GM12878 (cell line): ENCODE data around the gene PRKAB1. TPM values are rescaled to one million over a fixed set of nuclear protein-coding genes. Genes with fewer than 3 reads are reported as not detected.

Experiments used
- ATAC-seq: fragments of 200-7000 bp; cut with Tn5 transposase; 3 replicates; pipeline ENCODE4 v1.9.1; 2020; ENCODE audit warnings: mild to moderate bottlenecking, moderate library complexity
- BruUV-seq: library from RNA; stranded (reverse); fragments of 400-500 nt; replicated peaks from 2 replicates; lab custom pipeline; 2021; lab: Mats Ljungman, UMichigan
- CTCF ChIA-PET: fragments of 300-600 bp; sonication (Branson Sonifier 250); formaldehyde crosslinking; extraction: SDS; loops from one replicate; lab custom pipeline; 2021; ENCODE audit warnings: inconsistent platforms; lab: Yijun Ruan, JAX
- POLR2A ChIA-PET: fragments of 350-600 bp; formaldehyde crosslinking; extraction: SDS; loops from one replicate; lab custom pipeline; 2021; ENCODE audit warnings: inconsistent platforms; lab: Charles Lee
- RAD21 ChIA-PET: fragments of 300-600 bp; sonication (Branson Sonifier 250); formaldehyde crosslinking; loops from one replicate; lab custom pipeline; 2023; ENCODE audit warnings: antibody characterized with exemption; ENCODE audit not compliant: unreplicated experiment; lab: Charles Lee
- SMC1A ChIA-PET: fragments of 300-600 bp; sonication (Branson Sonifier 250); formaldehyde crosslinking; loops from one replicate; lab custom pipeline; 2023; ENCODE audit not compliant: unreplicated experiment, uncharacterized antibody; lab: Charles Lee
- DNase-seq: peaks from one replicate; pipeline ENCODE4 v3.0.0-alpha.2; 2011; ENCODE audit warnings: low read depth, low spot score
- FAIRE-seq: peaks from 3 replicates; lab custom pipeline; 2011; peaks lifted over from hg19 to GRCh38; lab: Jason Lieb, UNC
- H2AFZ ChIP-seq: 2 replicates; pipeline ENCODE4 v1.6.0; 2011; ENCODE audit warnings: low read depth, low read length, control low read depth; ENCODE audit not compliant: control insufficient read depth
- H3K27ac ChIP-seq: 2 replicates; pipeline ENCODE4 v1.5.1; 2011; ENCODE audit warnings: control low read depth; ENCODE audit not compliant: control insufficient read depth, insufficient read depth
- H3K27me3 ChIP-seq, 2 experiments: replicated peaks in 1 of 2; 2 replicates each; pipeline versions ENCODE4 v1.6.0 to v1.6.1; 2011; ENCODE audit warnings: low read length in 1 of 2; ENCODE audit not compliant: control insufficient read depth in 2 of 2, insufficient read depth in 2 of 2
- H3K36me3 ChIP-seq, 2 experiments: 2 replicates each; pipeline ENCODE4 v1.5.1; 2011; ENCODE audit warnings: low read length in 1 of 2; ENCODE audit not compliant: control insufficient read depth in 2 of 2, insufficient read depth in 2 of 2
- H3K4me1 ChIP-seq: 2 replicates; pipeline ENCODE4 v1.6.1; 2011; ENCODE audit warnings: mild to moderate bottlenecking, low read length, moderate library complexity, mixed read lengths; ENCODE audit not compliant: control insufficient read depth, insufficient read depth
- H3K4me2 ChIP-seq: 2 replicates; pipeline ENCODE4 v1.6.0; 2011; ENCODE audit warnings: control low read depth; ENCODE audit not compliant: control insufficient read depth, insufficient read depth
- H3K4me3 ChIP-seq: fragments of 200-600 bp; sonication (generic); 2 replicates; pipeline ENCODE4 v1.5.1; 2016
- H3K79me2 ChIP-seq: 2 replicates; pipeline ENCODE4 v1.6.0; 2011; ENCODE audit warnings: low read length; ENCODE audit not compliant: control insufficient read depth, insufficient read depth
- H3K9ac ChIP-seq: 2 replicates; pipeline ENCODE4 v1.8.0; 2011; ENCODE audit warnings: low read length, control low read depth, mixed read lengths; ENCODE audit not compliant: control insufficient read depth, insufficient read depth
- H3K9me3 ChIP-seq: replicated peaks from 3 replicates; pipeline ENCODE4 v1.5.1; 2011; ENCODE audit warnings: mild to moderate bottlenecking, low read length; ENCODE audit not compliant: control insufficient read depth, insufficient read depth
- H4K20me1 ChIP-seq: 2 replicates; pipeline ENCODE4 v1.6.0; 2011; ENCODE audit not compliant: control insufficient read depth, insufficient read depth
- BMI1 ChIP-seq: fragments of 450-650 bp; IDR thresholded peaks from 2 replicates; pipeline ENCODE4 v1.6.1; 2016; ENCODE audit warnings: mild to moderate bottlenecking, moderate library complexity, borderline replicate concordance
- CHD4 ChIP-seq: fragments of 200-600 bp; sonication (generic); IDR thresholded peaks from 2 replicates; pipeline ENCODE4 v1.6.1; 2016; ENCODE audit warnings: mild to moderate bottlenecking
- DPF2 ChIP-seq: fragments of 450-650 bp; IDR thresholded peaks from 2 replicates; pipeline ENCODE4 v1.6.1; 2017; ENCODE audit warnings: mild to moderate bottlenecking
- EGR1 ChIP-seq, 2 experiments: IDR thresholded peaks; 1 replicate in 1 of 2; 2 replicates in 1 of 2; pipeline ENCODE4 v1.6.1; 2011 to 2012; ENCODE audit warnings: low read depth in 2 of 2, low read length in 2 of 2, borderline replicate concordance in 1 of 2, mild to moderate bottlenecking in 1 of 2, moderate library complexity in 1 of 2
- GATAD2B ChIP-seq: fragments of 450-650 bp; conservative IDR thresholded peaks from 2 replicates; pipeline ENCODE4 v1.6.1; 2017; ENCODE audit warnings: low read depth, mild to moderate bottlenecking, moderate library complexity
- IKZF1 ChIP-seq: fragments of 450-650 bp; conservative IDR thresholded peaks from 2 replicates; pipeline ENCODE4 v1.6.1; 2017; ENCODE audit warnings: antibody characterized with exemption, mild to moderate bottlenecking
- RAD51 ChIP-seq: fragments of 450-650 bp; IDR thresholded peaks from 2 replicates; pipeline ENCODE4 v1.6.1; 2016; ENCODE audit warnings: moderate library complexity, mild to moderate bottlenecking, inconsistent platforms
- RFX5 ChIP-seq: IDR thresholded peaks from 2 replicates; pipeline ENCODE4 v1.6.1; 2011; ENCODE audit warnings: low read depth, low read length, improper control_type of control experiment
- SIN3A ChIP-seq: IDR thresholded peaks from 2 replicates; pipeline ENCODE4 v1.6.1; 2012; ENCODE audit warnings: low read depth, low read length, improper control_type of control experiment
- SRF ChIP-seq, 2 experiments: IDR thresholded peaks; 2 replicates each; pipeline ENCODE4 v1.6.1; 2011; ENCODE audit warnings: low read depth in 2 of 2, low read length in 2 of 2, mild to moderate bottlenecking in 1 of 2, moderate library complexity in 1 of 2
- TCF7 ChIP-seq: IDR thresholded peaks from 2 replicates; pipeline ENCODE4 v1.6.1; 2014; ENCODE audit warnings: antibody characterized with exemption, borderline replicate concordance
- ZNF217 ChIP-seq: fragments of 450-650 bp; IDR thresholded peaks from 2 replicates; pipeline ENCODE4 v1.6.1; 2017; ENCODE audit warnings: antibody characterized with exemption, mild to moderate bottlenecking
- ZNF622 ChIP-seq: fragments of 450-650 bp; IDR thresholded peaks from 2 replicates; pipeline ENCODE4 v1.6.1; 2017; ENCODE audit warnings: mild to moderate bottlenecking, inconsistent platforms
- WGBS: methylation state at CpG from one replicate; pipeline ENCODE4 v1.1.6; 2016; ENCODE audit warnings: low lambda C conversion rate; ENCODE audit not compliant: insufficient replicate concordance, insufficient coverage; ENCODE audit errors: missing lambda C conversion rate; 5-methylcytosine and 5-hydroxymethylcytosine counted together
- in situ Hi-C: fragments of 300-500 bp; cut with MboI; formaldehyde crosslinking; loops from 9 replicates; pipeline ENCODE4 v1.14.3; 2018; ENCODE audit warnings: mixed read lengths
- intact Hi-C: fragments of 100-400 bp; cut with micrococcal nuclease; formaldehyde crosslinking; loops from one replicate; pipeline ENCODE4 v1.14.2; 2022; ENCODE audit not compliant: unreplicated experiment
- polyA plus RNA-seq, 11 experiments: library from polyadenylated mRNA; depleted of rRNA in 4 of 11; unstranded in 6 of 11; stranded (reverse) in 5 of 11; fragments of >200 nt; fragmentation: Nextera tagmentation in 4 of 11; fragmentation: Illumina TruSeq in 1 of 11; extraction: Ambion mirVana in 4 of 11; extraction: Trizol in 1 of 11; gene quantifications; 1 replicate in 1 of 11; 2 replicates in 10 of 11; pipeline versions ENCODE4 v1.2.1 to v1.2.3, GENCODE V29; 2011 to 2016; ENCODE audit warnings: inconsistent platforms in 2 of 11, missing spikeins in 2 of 11, low read depth in 1 of 11
- total RNA-seq, 4 experiments: library from RNA; depleted of rRNA in 3 of 4; stranded (reverse); fragments of >200 nt in 3 of 4; fragmentation: Illumina TruSeq in 1 of 4; extraction: Trizol in 1 of 4; gene quantifications; 2 replicates each; pipeline versions ENCODE4 v1.2.1 to v1.2.3, GENCODE V29; 2013 to 2021
- TF ChIP-seq, protein P1 (sequence below): fragments of 450-650 bp; IDR thresholded peaks from 2 replicates; pipeline ENCODE4 v1.6.1; 2017; ENCODE audit warnings: low read depth, mild to moderate bottlenecking, moderate library complexity
- TF ChIP-seq, protein P2 (sequence below): fragments of 150-350 bp; IDR thresholded peaks from 2 replicates; pipeline ENCODE4 v1.6.1; 2014; ENCODE audit warnings: mild to moderate bottlenecking, low read depth, low read length
- TF ChIP-seq, protein P3 (sequence below), 3 experiments: IDR thresholded peaks in 2 of 3; conservative IDR thresholded peaks in 1 of 3; 2 replicates each; pipeline ENCODE4 v1.5.1; 2011; ENCODE audit warnings: low read depth in 3 of 3, low read length in 3 of 3, mild to moderate bottlenecking in 3 of 3, control low read depth in 2 of 3, moderate library complexity in 2 of 3, inconsistent platforms in 1 of 3, mixed read lengths in 1 of 3; ENCODE audit not compliant: control insufficient read depth in 2 of 3, insufficient read depth in 1 of 3; ENCODE audit errors: extremely low read depth in 1 of 3

The PRKAB1 gene
- total and polyA plus RNA-seq, 10 of the 15 experiments (the other 5 are each of a cell fraction or from before 2014, with no cell fraction given): 24.6 to 85.0 (median 50.6) TPM

DNA sequence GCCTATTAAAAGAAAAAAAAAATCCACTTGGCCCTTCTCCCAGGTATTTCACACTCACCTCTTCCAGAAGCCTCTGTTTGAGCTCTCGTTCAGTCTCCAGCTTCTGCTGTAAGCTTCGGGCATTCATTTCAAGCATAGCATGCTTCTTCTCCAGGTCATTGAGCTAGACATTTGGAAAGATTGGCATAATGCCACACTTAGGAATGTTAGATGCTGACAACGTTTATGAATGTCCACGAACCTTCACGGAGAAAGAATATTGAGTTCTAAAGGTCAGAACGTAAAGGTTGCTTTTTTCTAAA is 60.5 kb downstream of the PRKAB1 start (continued):
- TF ChIP-seq, protein P1, sequence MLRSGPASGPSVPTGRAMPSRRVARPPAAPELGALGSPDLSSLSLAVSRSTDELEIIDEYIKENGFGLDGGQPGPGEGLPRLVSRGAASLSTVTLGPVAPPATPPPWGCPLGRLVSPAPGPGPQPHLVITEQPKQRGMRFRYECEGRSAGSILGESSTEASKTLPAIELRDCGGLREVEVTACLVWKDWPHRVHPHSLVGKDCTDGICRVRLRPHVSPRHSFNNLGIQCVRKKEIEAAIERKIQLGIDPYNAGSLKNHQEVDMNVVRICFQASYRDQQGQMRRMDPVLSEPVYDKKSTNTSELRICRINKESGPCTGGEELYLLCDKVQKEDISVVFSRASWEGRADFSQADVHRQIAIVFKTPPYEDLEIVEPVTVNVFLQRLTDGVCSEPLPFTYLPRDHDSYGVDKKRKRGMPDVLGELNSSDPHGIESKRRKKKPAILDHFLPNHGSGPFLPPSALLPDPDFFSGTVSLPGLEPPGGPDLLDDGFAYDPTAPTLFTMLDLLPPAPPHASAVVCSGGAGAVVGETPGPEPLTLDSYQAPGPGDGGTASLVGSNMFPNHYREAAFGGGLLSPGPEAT: no peak

DNA sequence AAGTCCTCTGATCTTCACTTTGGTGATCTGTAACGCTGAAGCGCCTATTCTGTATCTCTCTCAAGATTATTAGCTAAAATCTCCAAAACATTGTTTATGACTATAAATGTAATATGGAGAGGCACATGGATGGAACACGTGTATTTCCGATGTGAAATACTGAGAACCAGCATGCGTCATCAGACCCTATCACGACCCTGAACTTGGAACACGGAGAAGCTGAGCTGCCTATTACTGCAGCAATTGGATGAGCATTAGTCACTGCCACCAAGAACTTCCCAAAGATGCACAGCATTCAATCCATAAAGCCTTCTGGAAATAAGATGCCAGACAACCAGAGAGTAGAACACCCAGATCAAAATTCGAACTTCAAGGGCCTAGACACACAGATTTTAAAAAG is 61.9 kb downstream of the PRKAB1 start:
- CTCF ChIA-PET: no interaction called here
- H3K4me2 ChIP-seq: no peak overlapping the region
- RAD21 ChIA-PET: no interaction called here
- H3K4me3 ChIP-seq: no peak overlapping the region
- ATAC-seq (no peak), FAIRE-seq (no peak), DNase-seq (no peak)
- H3K4me1 ChIP-seq: peaks cover 5% of the 10 kb centered on the region; the same call in 1 of the 2 replicates
- SMC1A ChIA-PET: interaction anchor here (1.0 to 1.6 kb wide), 2 partner anchors 60 to 63 kb away, joined by 3 to 5 read pairs; no protein-coding TSS in a partner anchor
- no TSS peak for BruUV-seq
- 98% methylated on average over 8 of the region's 8 CpGs for WGBS
- H3K9me3 ChIP-seq: no peaks in the 10 kb centered on the region
- intact Hi-C loops (no loop called here), in situ Hi-C loops (no loop called here)
- no peak overlapping the region for H2AFZ ChIP-seq
- POLR2A ChIA-PET: interaction anchor here (0.9 kb wide), 1 partner anchor 61 kb away, joined by 3 read pairs; no protein-coding TSS in a partner anchor
- H3K36me3 ChIP-seq: peaks cover 6 to 10% of the 10 kb centered on the region in 2 experiments
- no peaks in the 10 kb centered on the region for H3K27me3 ChIP-seq
- no peak overlapping the region for H3K27ac ChIP-seq
- no peak overlapping the region for H3K9ac ChIP-seq
- no peaks in the 10 kb centered on the region for H4K20me1 ChIP-seq
- no peaks in the 10 kb centered on the region for H3K79me2 ChIP-seq
- no peak for TF ChIP-seq DPF2
- no peak for TF ChIP-seq BMI1
- TF ChIP-seq RAD51: no peak
- TF ChIP-seq, protein P2, sequence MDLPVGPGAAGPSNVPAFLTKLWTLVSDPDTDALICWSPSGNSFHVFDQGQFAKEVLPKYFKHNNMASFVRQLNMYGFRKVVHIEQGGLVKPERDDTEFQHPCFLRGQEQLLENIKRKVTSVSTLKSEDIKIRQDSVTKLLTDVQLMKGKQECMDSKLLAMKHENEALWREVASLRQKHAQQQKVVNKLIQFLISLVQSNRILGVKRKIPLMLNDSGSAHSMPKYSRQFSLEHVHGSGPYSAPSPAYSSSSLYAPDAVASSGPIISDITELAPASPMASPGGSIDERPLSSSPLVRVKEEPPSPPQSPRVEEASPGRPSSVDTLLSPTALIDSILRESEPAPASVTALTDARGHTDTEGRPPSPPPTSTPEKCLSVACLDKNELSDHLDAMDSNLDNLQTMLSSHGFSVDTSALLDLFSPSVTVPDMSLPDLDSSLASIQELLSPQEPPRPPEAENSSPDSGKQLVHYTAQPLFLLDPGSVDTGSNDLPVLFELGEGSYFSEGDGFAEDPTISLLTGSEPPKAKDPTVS: no peak
- TF ChIP-seq SRF (IDR thresholded peaks at IDR 0.05; ENCODE audit: low read depth in 2 of 2, low read length in 2 of 2): no peak
- no peak for TF ChIP-seq IKZF1
- no peak for TF ChIP-seq RFX5
- no peak for TF ChIP-seq GATAD2B
- TF ChIP-seq CHD4: no peak
- TF ChIP-seq EGR1 (IDR thresholded peaks at IDR 0.05; ENCODE audit: borderline replicate concordance in 1 of 2, low read depth in 2 of 2, low read length in 2 of 2): no peak
- no peak for TF ChIP-seq SIN3A
- TF ChIP-seq TCF7: no peak
- TF ChIP-seq ZNF622: no peak
- TF ChIP-seq ZNF217: no peak
- TF ChIP-seq, protein P3, sequence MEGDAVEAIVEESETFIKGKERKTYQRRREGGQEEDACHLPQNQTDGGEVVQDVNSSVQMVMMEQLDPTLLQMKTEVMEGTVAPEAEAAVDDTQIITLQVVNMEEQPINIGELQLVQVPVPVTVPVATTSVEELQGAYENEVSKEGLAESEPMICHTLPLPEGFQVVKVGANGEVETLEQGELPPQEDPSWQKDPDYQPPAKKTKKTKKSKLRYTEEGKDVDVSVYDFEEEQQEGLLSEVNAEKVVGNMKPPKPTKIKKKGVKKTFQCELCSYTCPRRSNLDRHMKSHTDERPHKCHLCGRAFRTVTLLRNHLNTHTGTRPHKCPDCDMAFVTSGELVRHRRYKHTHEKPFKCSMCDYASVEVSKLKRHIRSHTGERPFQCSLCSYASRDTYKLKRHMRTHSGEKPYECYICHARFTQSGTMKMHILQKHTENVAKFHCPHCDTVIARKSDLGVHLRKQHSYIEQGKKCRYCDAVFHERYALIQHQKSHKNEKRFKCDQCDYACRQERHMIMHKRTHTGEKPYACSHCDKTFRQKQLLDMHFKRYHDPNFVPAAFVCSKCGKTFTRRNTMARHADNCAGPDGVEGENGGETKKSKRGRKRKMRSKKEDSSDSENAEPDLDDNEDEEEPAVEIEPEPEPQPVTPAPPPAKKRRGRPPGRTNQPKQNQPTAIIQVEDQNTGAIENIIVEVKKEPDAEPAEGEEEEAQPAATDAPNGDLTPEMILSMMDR (IDR thresholded peaks at IDR 0.05 in 2 of 3, conservative IDR thresholded peaks at IDR 0.05 in 1 of 3; ENCODE audit: control insufficient read depth in 2 of 3, extremely low read depth in 1 of 3, insufficient read depth in 1 of 3, low read depth in 3 of 3, low read length in 3 of 3): no peak
